ENCODE measurements around the gene DZIP3.

Gene DZIP3

GRCh38 chr3:108736821-108737220 lies 147.3 kb downstream of the DZIP3 start:
- no peaks in the 10 kb centered on the region for H3K27me3 ChIP-seq (ENCODE audit: insufficient read depth, low read length, poor library complexity, severe bottlenecking)
- no peaks in the 10 kb centered on the region for H3K9me3 ChIP-seq (ENCODE audit: insufficient read depth, low read depth, low read length)
- H3F3A ChIP-seq (ENCODE audit: low read depth) = no peaks in the 10 kb centered on the region
- no peaks in the 10 kb centered on the region for H3K4me1 ChIP-seq (ENCODE audit: insufficient read depth, low read length, poor library complexity, severe bottlenecking)
- TF ChIP-seq CTCF (conservative IDR thresholded peaks at IDR 0.05; ENCODE audit: low read length) = no peak
- no peak for TF ChIP-seq EZH2phosphoT487 (IDR thresholded peaks at IDR 0.05; ENCODE audit: borderline replicate concordance)
- no peaks in the 10 kb centered on the region for H3K79me2 ChIP-seq (ENCODE audit: insufficient read depth, low read length)
- H4K20me1 ChIP-seq (ENCODE audit: insufficient read depth, low read length, poor library complexity, severe bottlenecking) = no peaks in the 10 kb centered on the region
- H3K36me3 ChIP-seq (ENCODE audit: insufficient read depth, low read length) = no peaks in the 10 kb centered on the region
- H2AFZ ChIP-seq (ENCODE audit: low read length) = no peak overlapping the region
- H3K9me2 ChIP-seq (replicated peaks; ENCODE audit: low read depth, low read length) = no peaks in the 10 kb centered on the region
- H3K9ac ChIP-seq (ENCODE audit: low read depth, low read length, poor library complexity, severe bottlenecking) = no peak overlapping the region
- no peak overlapping the region for H3K4me2 ChIP-seq (ENCODE audit: low read depth, low read length, poor library complexity, severe bottlenecking)
- H3K4me3 ChIP-seq (ENCODE audit: low read length, poor library complexity, severe bottlenecking) = no peak overlapping the region

- TF ChIP-seq EZH2phosphoT487 (IDR thresholded peaks at IDR 0.05; ENCODE audit: borderline replicate concordance) (no peak), CTCF (conservative IDR thresholded peaks at IDR 0.05; ENCODE audit: low read length) (no peak)
- no peaks in the 10 kb centered on the region for H3F3A ChIP-seq (ENCODE audit: low read depth)
- H3K4me3 ChIP-seq (ENCODE audit: low read length, poor library complexity, severe bottlenecking) = no peak overlapping the region
Measured at GRCh38 chr3:108742929-108743328, 153.4 kb downstream of the DZIP3 start.

More at GRCh38 chr3:108742929-108743328, 153.4 kb downstream of the DZIP3 start:
- H3K4me1 ChIP-seq (ENCODE audit: insufficient read depth, low read length, poor library complexity, severe bottlenecking) = no peaks in the 10 kb centered on the region
- no peaks in the 10 kb centered on the region for H3K36me3 ChIP-seq (ENCODE audit: insufficient read depth, low read length)
- no peaks in the 10 kb centered on the region for H3K27me3 ChIP-seq (ENCODE audit: insufficient read depth, low read length, poor library complexity, severe bottlenecking)
- no peaks in the 10 kb centered on the region for H4K20me1 ChIP-seq (ENCODE audit: insufficient read depth, low read length, poor library complexity, severe bottlenecking)
- no peak overlapping the region for H3K9ac ChIP-seq (ENCODE audit: low read depth, low read length, poor library complexity, severe bottlenecking)
- H3K9me2 ChIP-seq (replicated peaks; ENCODE audit: low read depth, low read length) = no peaks in the 10 kb centered on the region
- no peak overlapping the region for H3K4me2 ChIP-seq (ENCODE audit: low read depth, low read length, poor library complexity, severe bottlenecking)
- H3K79me2 ChIP-seq (ENCODE audit: insufficient read depth, low read length) = no peaks in the 10 kb centered on the region
- no peak overlapping the region for H2AFZ ChIP-seq (ENCODE audit: low read length)
- H3K9me3 ChIP-seq (ENCODE audit: insufficient read depth, low read depth, low read length) = no peaks in the 10 kb centered on the region

Data from Loucy (cell line).